WTC11 (cell line): Measurements from ENCODE around the gene RAB8B. TPM values are rescaled to one million over a fixed set of nuclear protein-coding genes. Genes with fewer than 3 reads are reported as not detected.

Experiments used
- ATAC-seq: fragments of 200-7000 bp; cut with Tn5 transposase; 2 replicates; pipeline ENCODE4 v1.10.0; 2021; ENCODE audit warnings: mild to moderate bottlenecking, moderate library complexity
- CTCF ChIA-PET: fragments of 300-600 bp; sonication (Branson Sonifier 250); formaldehyde crosslinking; loops from one replicate; lab custom pipeline; 2021; ENCODE audit warnings: antibody characterized with exemption; lab: Charles Lee
- POLR2A ChIA-PET: fragments of 350-600 bp; sonication (Branson Sonifier 250); formaldehyde crosslinking; loops from one replicate; lab custom pipeline; 2021; ENCODE audit warnings: antibody characterized with exemption; lab: Charles Lee
- DNase-seq: peaks from one replicate; pipeline ENCODE4 v3.0.0; 2021; ENCODE audit warnings: low spot score
- H3K27ac Mint-ChIP-seq: 2 replicates; pipeline ENCODE4 v1.8.0; 2021; ENCODE audit warnings: mixed read lengths
- H3K27me3 Mint-ChIP-seq: 2 replicates; pipeline ENCODE4 v1.8.0; 2021; ENCODE audit warnings: low read depth, mild to moderate bottlenecking, moderate library complexity, mixed read lengths
- H3K36me3 Mint-ChIP-seq: 2 replicates; pipeline ENCODE4 v1.8.0; 2021; ENCODE audit warnings: mixed read lengths
- H3K4me1 Mint-ChIP-seq: 2 replicates; pipeline ENCODE4 v1.8.0; 2022; ENCODE audit warnings: mixed read lengths
- H3K4me3 Mint-ChIP-seq: 2 replicates; pipeline ENCODE4 v1.8.0; 2021; ENCODE audit warnings: mild to moderate bottlenecking, moderate library complexity, mixed read lengths
- H3K9me3 Mint-ChIP-seq: 2 replicates; pipeline ENCODE4 v1.8.0; 2021; ENCODE audit warnings: mixed read lengths
- ATF1 ChIP-seq: sonication (generic); formaldehyde crosslinking; IDR thresholded peaks from 2 replicates; pipeline ENCODE4 v1.8.1; 2023; ENCODE audit warnings: mild to moderate bottlenecking, moderate library complexity, missing genetic modification reagents
- CREM ChIP-seq: sonication (generic); formaldehyde crosslinking; IDR thresholded peaks from 2 replicates; pipeline ENCODE4 v1.8.1; 2022; ENCODE audit warnings: mild to moderate bottlenecking, missing genetic modification reagents, moderate library complexity
- EMX1 ChIP-seq: fragments of 250-450 bp; sonication (Bioruptor Pico); IDR thresholded peaks from 2 replicates; pipeline ENCODE4 v1.8.0; 2021; ENCODE audit warnings: mild to moderate bottlenecking
- FOXJ3 ChIP-seq: sonication (generic); formaldehyde crosslinking; IDR thresholded peaks from 2 replicates; pipeline ENCODE4 v1.9.0; 2021; ENCODE audit warnings: missing genetic modification reagents, mild to moderate bottlenecking, borderline replicate concordance
- FOXP1 ChIP-seq: sonication (generic); formaldehyde crosslinking; IDR thresholded peaks from 2 replicates; pipeline ENCODE4 v1.8.0; 2022; ENCODE audit warnings: missing genetic modification reagents, mild to moderate bottlenecking, moderate library complexity, borderline replicate concordance
- GABPB1 ChIP-seq: sonication (generic); formaldehyde crosslinking; IDR thresholded peaks from 2 replicates; pipeline ENCODE4 v1.8.1; 2023; ENCODE audit warnings: mild to moderate bottlenecking, missing genetic modification reagents
- JAZF1 ChIP-seq: fragments of 250-450 bp; sonication (Bioruptor Pico); IDR thresholded peaks from 2 replicates; pipeline ENCODE4 v1.9.0; 2021; ENCODE audit warnings: moderate library complexity, mild to moderate bottlenecking, inconsistent platforms
- NR1H2 ChIP-seq: sonication (generic); formaldehyde crosslinking; IDR thresholded peaks from 2 replicates; pipeline ENCODE4 v1.9.0; 2021; ENCODE audit warnings: mild to moderate bottlenecking, moderate library complexity, missing genetic modification reagents
- NR2C2 ChIP-seq: sonication (generic); formaldehyde crosslinking; IDR thresholded peaks from 2 replicates; pipeline ENCODE4 v1.8.0; 2022; ENCODE audit warnings: mild to moderate bottlenecking, missing genetic modification reagents
- SMAD3 ChIP-seq: sonication (generic); formaldehyde crosslinking; IDR thresholded peaks from 2 replicates; pipeline ENCODE4 v1.8.0; 2022; ENCODE audit warnings: missing genetic modification reagents, mild to moderate bottlenecking, borderline replicate concordance
- SOX15 ChIP-seq: fragments of 250-450 bp; sonication (Bioruptor Pico); IDR thresholded peaks from 2 replicates; pipeline ENCODE4 v1.9.0; 2021; ENCODE audit warnings: mild to moderate bottlenecking
- SP1 ChIP-seq: sonication (generic); formaldehyde crosslinking; conservative IDR thresholded peaks from 2 replicates; pipeline ENCODE4 v1.8.1; 2022; ENCODE audit warnings: missing genetic modification reagents
- ZNF317 ChIP-seq: sonication (generic); formaldehyde crosslinking; IDR thresholded peaks from 2 replicates; pipeline ENCODE4 v1.8.1; 2023; ENCODE audit warnings: low read depth, mild to moderate bottlenecking, moderate library complexity, missing genetic modification reagents, borderline replicate concordance
- total RNA-seq: library from RNA; stranded (reverse); gene quantifications from 3 replicates; pipeline ENCODE4 v1.2.3, GENCODE V29; 2021
- TF ChIP-seq, protein P1 (sequence below): sonication (generic); formaldehyde crosslinking; IDR thresholded peaks from 2 replicates; pipeline ENCODE4 v1.8.1; 2023; ENCODE audit warnings: mild to moderate bottlenecking, missing genetic modification reagents
- TF ChIP-seq, protein P2 (sequence below): sonication (generic); formaldehyde crosslinking; IDR thresholded peaks from 2 replicates; pipeline ENCODE4 v1.8.0; 2023; ENCODE audit warnings: mild to moderate bottlenecking, missing genetic modification reagents
- TF ChIP-seq, protein P3 (sequence below): sonication (generic); formaldehyde crosslinking; IDR thresholded peaks from 2 replicates; pipeline ENCODE4 v1.8.1; 2023; ENCODE audit warnings: mild to moderate bottlenecking, missing genetic modification reagents, moderate library complexity
- TF ChIP-seq, protein P4 (sequence below): fragments of 250-450 bp; sonication (Bioruptor Pico); IDR thresholded peaks from 2 replicates; pipeline ENCODE4 v1.9.0; 2021; ENCODE audit warnings: mild to moderate bottlenecking, borderline replicate concordance
- TF ChIP-seq, protein P5 (sequence below): sonication (generic); formaldehyde crosslinking; IDR thresholded peaks from 2 replicates; pipeline ENCODE4 v1.8.1; 2022; ENCODE audit warnings: missing genetic modification reagents, borderline replicate concordance
- TF ChIP-seq, protein P6 (sequence below): sonication (generic); formaldehyde crosslinking; IDR thresholded peaks from 2 replicates; pipeline ENCODE4 v1.8.0; 2022; ENCODE audit warnings: mild to moderate bottlenecking, missing genetic modification reagents
- TF ChIP-seq, protein P7 (sequence below): sonication (generic); formaldehyde crosslinking; conservative IDR thresholded peaks from 2 replicates; pipeline ENCODE4 v1.8.1; 2022; ENCODE audit warnings: mild to moderate bottlenecking, missing genetic modification reagents

RAB8B gene
- total RNA-seq, 1 experiment from 2014 or later: 32.5 TPM

DNA sequence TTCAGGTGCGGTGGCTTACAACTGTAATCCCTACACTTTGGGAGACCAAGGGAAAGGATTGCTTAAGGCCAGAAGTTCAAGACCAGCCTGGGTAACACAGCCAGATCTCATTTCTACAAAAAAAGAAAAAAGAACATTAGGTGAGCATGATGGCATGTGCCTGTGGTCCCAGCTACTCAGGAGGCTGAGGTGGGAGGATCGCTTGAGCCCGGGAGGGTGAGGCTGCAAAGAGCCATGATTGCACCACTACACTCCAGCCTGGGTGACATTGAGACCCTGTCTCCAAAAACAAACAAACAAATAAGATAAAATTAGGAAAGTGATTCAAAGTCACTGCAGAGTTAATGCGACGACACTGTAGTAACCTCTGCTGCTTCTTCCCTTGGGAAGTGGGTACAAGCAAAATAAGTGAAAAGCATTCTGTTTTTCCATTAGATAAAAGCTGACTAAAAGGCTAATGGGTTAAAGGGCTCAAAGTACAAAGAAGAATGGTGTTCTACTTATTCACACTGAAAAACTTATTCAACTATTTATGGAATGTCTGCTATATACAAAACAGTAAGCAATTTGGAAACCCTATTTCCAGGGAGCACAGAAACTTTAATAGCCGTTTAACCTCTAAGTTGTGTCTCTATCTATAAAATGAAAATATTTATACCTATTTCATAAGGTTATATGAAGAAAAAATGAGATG, 24.1 kb upstream of the RAB8B start:
- peaks cover 8% of the 10 kb centered on the region for H3K4me1 Mint-ChIP-seq
- no peak for DNase-seq
- H3K4me3 Mint-ChIP-seq: no peak overlapping the region
- H3K27ac Mint-ChIP-seq: no peak overlapping the region
- POLR2A ChIA-PET: no interaction called here
- H3K36me3 Mint-ChIP-seq: no peaks in the 10 kb centered on the region; the same call in 1 of the 2 replicates
- TF ChIP-seq, protein P1, sequence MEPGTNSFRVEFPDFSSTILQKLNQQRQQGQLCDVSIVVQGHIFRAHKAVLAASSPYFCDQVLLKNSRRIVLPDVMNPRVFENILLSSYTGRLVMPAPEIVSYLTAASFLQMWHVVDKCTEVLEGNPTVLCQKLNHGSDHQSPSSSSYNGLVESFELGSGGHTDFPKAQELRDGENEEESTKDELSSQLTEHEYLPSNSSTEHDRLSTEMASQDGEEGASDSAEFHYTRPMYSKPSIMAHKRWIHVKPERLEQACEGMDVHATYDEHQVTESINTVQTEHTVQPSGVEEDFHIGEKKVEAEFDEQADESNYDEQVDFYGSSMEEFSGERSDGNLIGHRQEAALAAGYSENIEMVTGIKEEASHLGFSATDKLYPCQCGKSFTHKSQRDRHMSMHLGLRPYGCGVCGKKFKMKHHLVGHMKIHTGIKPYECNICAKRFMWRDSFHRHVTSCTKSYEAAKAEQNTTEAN: no peak
- TF ChIP-seq FOXJ3 (CRISPR knock-in tag) (no peak), EMX1 (CRISPR knock-in tag) (no peak), SOX15 (no peak), NR2C2 (no peak), CREM (CRISPR knock-in tag) (no peak), GABPB1 (CRISPR knock-in tag) (no peak), NR1H2 (CRISPR knock-in tag) (no peak), SP1 (no peak), FOXP1 (CRISPR knock-in tag) (no peak), SMAD3 (CRISPR knock-in tag) (no peak), ATF1 (no peak), ZNF317 (CRISPR knock-in tag) (no peak)
- TF ChIP-seq, protein P2, sequence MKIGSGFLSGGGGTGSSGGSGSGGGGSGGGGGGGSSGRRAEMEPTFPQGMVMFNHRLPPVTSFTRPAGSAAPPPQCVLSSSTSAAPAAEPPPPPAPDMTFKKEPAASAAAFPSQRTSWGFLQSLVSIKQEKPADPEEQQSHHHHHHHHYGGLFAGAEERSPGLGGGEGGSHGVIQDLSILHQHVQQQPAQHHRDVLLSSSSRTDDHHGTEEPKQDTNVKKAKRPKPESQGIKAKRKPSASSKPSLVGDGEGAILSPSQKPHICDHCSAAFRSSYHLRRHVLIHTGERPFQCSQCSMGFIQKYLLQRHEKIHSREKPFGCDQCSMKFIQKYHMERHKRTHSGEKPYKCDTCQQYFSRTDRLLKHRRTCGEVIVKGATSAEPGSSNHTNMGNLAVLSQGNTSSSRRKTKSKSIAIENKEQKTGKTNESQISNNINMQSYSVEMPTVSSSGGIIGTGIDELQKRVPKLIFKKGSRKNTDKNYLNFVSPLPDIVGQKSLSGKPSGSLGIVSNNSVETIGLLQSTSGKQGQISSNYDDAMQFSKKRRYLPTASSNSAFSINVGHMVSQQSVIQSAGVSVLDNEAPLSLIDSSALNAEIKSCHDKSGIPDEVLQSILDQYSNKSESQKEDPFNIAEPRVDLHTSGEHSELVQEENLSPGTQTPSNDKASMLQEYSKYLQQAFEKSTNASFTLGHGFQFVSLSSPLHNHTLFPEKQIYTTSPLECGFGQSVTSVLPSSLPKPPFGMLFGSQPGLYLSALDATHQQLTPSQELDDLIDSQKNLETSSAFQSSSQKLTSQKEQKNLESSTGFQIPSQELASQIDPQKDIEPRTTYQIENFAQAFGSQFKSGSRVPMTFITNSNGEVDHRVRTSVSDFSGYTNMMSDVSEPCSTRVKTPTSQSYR (CRISPR knock-in tag): no peak
- TF ChIP-seq, protein P3, sequence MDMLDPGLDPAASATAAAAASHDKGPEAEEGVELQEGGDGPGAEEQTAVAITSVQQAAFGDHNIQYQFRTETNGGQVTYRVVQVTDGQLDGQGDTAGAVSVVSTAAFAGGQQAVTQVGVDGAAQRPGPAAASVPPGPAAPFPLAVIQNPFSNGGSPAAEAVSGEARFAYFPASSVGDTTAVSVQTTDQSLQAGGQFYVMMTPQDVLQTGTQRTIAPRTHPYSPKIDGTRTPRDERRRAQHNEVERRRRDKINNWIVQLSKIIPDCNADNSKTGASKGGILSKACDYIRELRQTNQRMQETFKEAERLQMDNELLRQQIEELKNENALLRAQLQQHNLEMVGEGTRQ: no peak
- no peak for ATAC-seq
- H3K9me3 Mint-ChIP-seq: no peaks in the 10 kb centered on the region
- H3K27me3 Mint-ChIP-seq: no peaks in the 10 kb centered on the region
- CTCF ChIA-PET: interaction anchor here (0.7 to 1.4 kb wide), 2 partner anchors 13 to 310 kb away, joined by 3 to 4 read pairs; no protein-coding TSS in a partner anchor

DNA sequence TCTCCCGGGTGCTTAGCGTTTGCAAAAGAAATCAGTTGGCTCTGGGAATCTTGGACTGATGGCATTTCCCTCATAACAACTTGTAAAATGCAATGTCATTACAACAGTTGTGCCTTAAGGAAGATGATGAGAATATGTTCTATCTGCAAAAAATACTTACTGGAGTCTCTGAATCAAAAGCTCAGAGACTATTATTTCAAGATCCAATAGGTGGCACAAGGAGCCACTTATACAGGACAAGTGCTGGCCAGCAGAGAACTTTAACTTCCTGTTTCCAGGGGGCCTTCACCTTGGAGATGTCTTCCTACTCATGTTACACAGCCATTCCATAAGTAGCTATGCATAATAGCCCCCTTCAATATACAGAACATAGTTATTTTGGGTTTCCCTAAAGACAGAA, 23.2 kb upstream of the RAB8B start:
- Mint-ChIP-seq H3K4me1 (peaks cover 8% of the 10 kb centered on the region), H3K4me3 (no peak overlapping the region), H3K27me3 (no peaks in the 10 kb centered on the region), H3K36me3 (no peaks in the 10 kb centered on the region), H3K27ac (no peak overlapping the region), H3K9me3 (no peaks in the 10 kb centered on the region)
- CTCF ChIA-PET: interaction anchor here (0.6 to 1.4 kb wide), 11 partner anchors 19 to 309 kb away, joined by 3 to 5 read pairs (median 3); no protein-coding TSS in a partner anchor
- DNase-seq (no peak), ATAC-seq (peak; percentile 56)
- POLR2A ChIA-PET: no interaction called here
- TF ChIP-seq, protein P4, sequence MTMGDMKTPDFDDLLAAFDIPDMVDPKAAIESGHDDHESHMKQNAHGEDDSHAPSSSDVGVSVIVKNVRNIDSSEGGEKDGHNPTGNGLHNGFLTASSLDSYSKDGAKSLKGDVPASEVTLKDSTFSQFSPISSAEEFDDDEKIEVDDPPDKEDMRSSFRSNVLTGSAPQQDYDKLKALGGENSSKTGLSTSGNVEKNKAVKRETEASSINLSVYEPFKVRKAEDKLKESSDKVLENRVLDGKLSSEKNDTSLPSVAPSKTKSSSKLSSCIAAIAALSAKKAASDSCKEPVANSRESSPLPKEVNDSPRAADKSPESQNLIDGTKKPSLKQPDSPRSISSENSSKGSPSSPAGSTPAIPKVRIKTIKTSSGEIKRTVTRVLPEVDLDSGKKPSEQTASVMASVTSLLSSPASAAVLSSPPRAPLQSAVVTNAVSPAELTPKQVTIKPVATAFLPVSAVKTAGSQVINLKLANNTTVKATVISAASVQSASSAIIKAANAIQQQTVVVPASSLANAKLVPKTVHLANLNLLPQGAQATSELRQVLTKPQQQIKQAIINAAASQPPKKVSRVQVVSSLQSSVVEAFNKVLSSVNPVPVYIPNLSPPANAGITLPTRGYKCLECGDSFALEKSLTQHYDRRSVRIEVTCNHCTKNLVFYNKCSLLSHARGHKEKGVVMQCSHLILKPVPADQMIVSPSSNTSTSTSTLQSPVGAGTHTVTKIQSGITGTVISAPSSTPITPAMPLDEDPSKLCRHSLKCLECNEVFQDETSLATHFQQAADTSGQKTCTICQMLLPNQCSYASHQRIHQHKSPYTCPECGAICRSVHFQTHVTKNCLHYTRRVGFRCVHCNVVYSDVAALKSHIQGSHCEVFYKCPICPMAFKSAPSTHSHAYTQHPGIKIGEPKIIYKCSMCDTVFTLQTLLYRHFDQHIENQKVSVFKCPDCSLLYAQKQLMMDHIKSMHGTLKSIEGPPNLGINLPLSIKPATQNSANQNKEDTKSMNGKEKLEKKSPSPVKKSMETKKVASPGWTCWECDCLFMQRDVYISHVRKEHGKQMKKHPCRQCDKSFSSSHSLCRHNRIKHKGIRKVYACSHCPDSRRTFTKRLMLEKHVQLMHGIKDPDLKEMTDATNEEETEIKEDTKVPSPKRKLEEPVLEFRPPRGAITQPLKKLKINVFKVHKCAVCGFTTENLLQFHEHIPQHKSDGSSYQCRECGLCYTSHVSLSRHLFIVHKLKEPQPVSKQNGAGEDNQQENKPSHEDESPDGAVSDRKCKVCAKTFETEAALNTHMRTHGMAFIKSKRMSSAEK: no peak
- TF ChIP-seq, protein P5, sequence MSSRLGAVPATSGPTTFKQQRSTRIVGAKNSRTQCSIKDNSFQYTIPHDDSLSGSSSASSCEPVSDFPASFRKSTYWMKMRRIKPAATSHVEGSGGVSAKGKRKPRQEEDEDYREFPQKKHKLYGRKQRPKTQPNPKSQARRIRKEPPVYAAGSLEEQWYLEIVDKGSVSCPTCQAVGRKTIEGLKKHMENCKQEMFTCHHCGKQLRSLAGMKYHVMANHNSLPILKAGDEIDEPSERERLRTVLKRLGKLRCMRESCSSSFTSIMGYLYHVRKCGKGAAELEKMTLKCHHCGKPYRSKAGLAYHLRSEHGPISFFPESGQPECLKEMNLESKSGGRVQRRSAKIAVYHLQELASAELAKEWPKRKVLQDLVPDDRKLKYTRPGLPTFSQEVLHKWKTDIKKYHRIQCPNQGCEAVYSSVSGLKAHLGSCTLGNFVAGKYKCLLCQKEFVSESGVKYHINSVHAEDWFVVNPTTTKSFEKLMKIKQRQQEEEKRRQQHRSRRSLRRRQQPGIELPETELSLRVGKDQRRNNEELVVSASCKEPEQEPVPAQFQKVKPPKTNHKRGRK (CRISPR knock-in tag): no peak
- TF ChIP-seq SMAD3 (CRISPR knock-in tag): no peak
- TF ChIP-seq, protein P6, sequence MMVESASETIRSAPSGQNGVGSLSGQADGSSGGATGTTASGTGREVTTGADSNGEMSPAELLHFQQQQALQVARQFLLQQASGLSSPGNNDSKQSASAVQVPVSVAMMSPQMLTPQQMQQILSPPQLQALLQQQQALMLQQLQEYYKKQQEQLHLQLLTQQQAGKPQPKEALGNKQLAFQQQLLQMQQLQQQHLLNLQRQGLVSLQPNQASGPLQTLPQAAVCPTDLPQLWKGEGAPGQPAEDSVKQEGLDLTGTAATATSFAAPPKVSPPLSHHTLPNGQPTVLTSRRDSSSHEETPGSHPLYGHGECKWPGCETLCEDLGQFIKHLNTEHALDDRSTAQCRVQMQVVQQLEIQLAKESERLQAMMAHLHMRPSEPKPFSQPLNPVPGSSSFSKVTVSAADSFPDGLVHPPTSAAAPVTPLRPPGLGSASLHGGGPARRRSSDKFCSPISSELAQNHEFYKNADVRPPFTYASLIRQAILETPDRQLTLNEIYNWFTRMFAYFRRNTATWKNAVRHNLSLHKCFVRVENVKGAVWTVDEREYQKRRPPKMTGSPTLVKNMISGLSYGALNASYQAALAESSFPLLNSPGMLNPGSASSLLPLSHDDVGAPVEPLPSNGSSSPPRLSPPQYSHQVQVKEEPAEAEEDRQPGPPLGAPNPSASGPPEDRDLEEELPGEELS (CRISPR knock-in tag): no peak
- TF ChIP-seq, protein P7, sequence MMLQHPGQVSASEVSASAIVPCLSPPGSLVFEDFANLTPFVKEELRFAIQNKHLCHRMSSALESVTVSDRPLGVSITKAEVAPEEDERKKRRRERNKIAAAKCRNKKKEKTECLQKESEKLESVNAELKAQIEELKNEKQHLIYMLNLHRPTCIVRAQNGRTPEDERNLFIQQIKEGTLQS (CRISPR knock-in tag): no peak
- TF ChIP-seq, protein P3: no peak
- no peak for TF ChIP-seq JAZF1 (CRISPR knock-in tag)
